Measurements from ENCODE around the gene OR52I2.

Gene OR52I2

GRCh38 chr11:4581443-4581842 is at the start of gene OR52I2:
Gene OR52I2 (plus strand): TSS chr11:4581743.
- DNase-seq = no peak

GRCh38 chr11:4539603-4540219 is 41.8 kb upstream of the OR52I2 start:
- DNase-seq = peak; percentile 55

GRCh38 chr11:4541071-4541470 is 40.5 kb upstream of the OR52I2 start:
- no peak for DNase-seq

- DNase-seq = no peak
Observed at GRCh38 chr11:4543561-4543960, 38.0 kb upstream of the OR52I2 start.

- DNase-seq = no peak
Observed at GRCh38 chr11:4544891-4545290, 36.7 kb upstream of the OR52I2 start, which contains the start of gene OR52M1. Gene OR52M1 (plus strand): TSS chr11:4545191. CDS start chr11:4545191, 0 bp downstream.

GRCh38 chr11:4546878-4547277 is 34.7 kb upstream of the OR52I2 start:
- DNase-seq = no peak

GRCh38 chr11:4547416-4547815 is 34.1 kb upstream of the OR52I2 start:
- no peak for DNase-seq

GRCh38 chr11:4551346-4551979 is 30.1 kb upstream of the OR52I2 start:
- no peak for DNase-seq

- no peak for DNase-seq
Observed at GRCh38 chr11:4559527-4560440, 21.8 kb upstream of the OR52I2 start.

- no peak for DNase-seq
Observed at GRCh38 chr11:4560467-4560866, 21.1 kb upstream of the OR52I2 start.

GRCh38 chr11:4565371-4565770 is 16.2 kb upstream of the OR52I2 start:
- DNase-seq = no peak

GRCh38 chr11:4569075-4569474 is 12.5 kb upstream of the OR52I2 start:
- DNase-seq = no peak

GRCh38 chr11:4576880-4577279 is 4.7 kb upstream of the OR52I2 start:
- DNase-seq = no peak

GRCh38 chr11:4577761-4578160 is 3.8 kb upstream of the OR52I2 start:
- no peak for DNase-seq

- DNase-seq = no peak
Observed at GRCh38 chr11:4578624-4579023, 2.9 kb upstream of the OR52I2 start.

- DNase-seq = no peak
Observed at GRCh38 chr11:4580124-4580523, 1.4 kb upstream of the OR52I2 start.

GRCh38 chr11:4589017-4589416 is 7.5 kb downstream of the OR52I2 start:
- DNase-seq = no peak

- DNase-seq = no peak
Observed at GRCh38 chr11:4593739-4594138, 12.2 kb downstream of the OR52I2 start, which contains the start of gene OR52I1. Gene OR52I1 (plus strand): TSS chr11:4594039. CDS start chr11:4594039, 0 bp downstream.

GRCh38 chr11:4605057-4605456 is 23.5 kb downstream of the OR52I2 start:
- no peak for DNase-seq

GRCh38 chr11:4606231-4607015 is 24.9 kb downstream of the OR52I2 start:
- DNase-seq = no peak

- no peak for DNase-seq
Observed at GRCh38 chr11:4607096-4607495, 25.6 kb downstream of the OR52I2 start.

- DNase-seq = peak; percentile 94
Observed at GRCh38 chr11:4607781-4608666, 26.5 kb downstream of the OR52I2 start, which contains the start of gene TRIM68. Gene TRIM68 (minus strand): TSS chr11:4608231. CDS start chr11:4605504, 2,727 bp downstream.
